ENCODE data around the gene SPATA24.
"Not testable (repeated sequence)": the region's sequence is repeated elsewhere in the genome, so short reads cannot be mapped to it uniquely, and the experiment has no call there.

Gene SPATA24

GRCh38 chr5:139382807-139383206 lies 21.1 kb downstream of the SPATA24 start:
- DNase-seq = no peak

- DNase-seq = no peak
Measured at GRCh38 chr5:139381837-139382761, 21.8 kb downstream of the SPATA24 start.

GRCh38 chr5:139379626-139380449 lies 24.1 kb downstream of the SPATA24 start:
- DNase-seq = no peak

- no peak for DNase-seq
Measured at GRCh38 chr5:139378941-139379361, 24.9 kb downstream of the SPATA24 start.

- DNase-seq = no peak
Measured at GRCh38 chr5:139378101-139378825, 25.6 kb downstream of the SPATA24 start.

GRCh38 chr5:139377226-139377625 lies 26.7 kb downstream of the SPATA24 start:
- DNase-seq = no peak

GRCh38 chr5:139376364-139376763 lies 27.5 kb downstream of the SPATA24 start:
- DNase-seq = no peak

GRCh38 chr5:139374909-139375308 lies 29.0 kb downstream of the SPATA24 start:
- no peak for DNase-seq

- no peak for DNase-seq
Measured at GRCh38 chr5:139371482-139372435, 32.1 kb downstream of the SPATA24 start.

GRCh38 chr5:139369181-139369580 lies 34.7 kb downstream of the SPATA24 start:
- no peak for DNase-seq

- DNase-seq = no peak
Measured at GRCh38 chr5:139368613-139369012, 35.3 kb downstream of the SPATA24 start.

- no peak for DNase-seq
Measured at GRCh38 chr5:139364466-139364865, 39.4 kb downstream of the SPATA24 start.

GRCh38 chr5:139363937-139364336 lies 40.0 kb downstream of the SPATA24 start:
- DNase-seq = no peak

- DNase-seq = no peak
Measured at GRCh38 chr5:139361835-139362429, 42.0 kb downstream of the SPATA24 start.

GRCh38 chr5:139360384-139360783 lies 43.5 kb downstream of the SPATA24 start:
- DNase-seq = no peak

GRCh38 chr5:139358064-139358463 lies 45.8 kb downstream of the SPATA24 start:
- no peak for DNase-seq

- not testable (repeated sequence) for DNase-seq
Measured at GRCh38 chr5:139355900-139356299, 48.0 kb downstream of the SPATA24 start.

GRCh38 chr5:139354186-139354585 lies 49.7 kb downstream of the SPATA24 start:
- no peak for DNase-seq

GRCh38 chr5:139347863-139348262 lies 56.0 kb downstream of the SPATA24 start:
- DNase-seq = not testable (repeated sequence)

Data from CD4-positive, alpha-beta T cell treated with Interleukin-17A for 1 hour (primary cell).